Amniotic epithelial cell (primary cell): ENCODE data around the gene GDPD5.

Experiments
- DNase-seq: peaks from one replicate; pipeline ENCODE4 v3.0.0-alpha.2; 2010; ENCODE audit warnings: low read depth

GDPD5 gene

GRCh38 chr11:75394085-75394840 lies 131.5 kb downstream of the GDPD5 start:
- no peak for DNase-seq

DNA sequence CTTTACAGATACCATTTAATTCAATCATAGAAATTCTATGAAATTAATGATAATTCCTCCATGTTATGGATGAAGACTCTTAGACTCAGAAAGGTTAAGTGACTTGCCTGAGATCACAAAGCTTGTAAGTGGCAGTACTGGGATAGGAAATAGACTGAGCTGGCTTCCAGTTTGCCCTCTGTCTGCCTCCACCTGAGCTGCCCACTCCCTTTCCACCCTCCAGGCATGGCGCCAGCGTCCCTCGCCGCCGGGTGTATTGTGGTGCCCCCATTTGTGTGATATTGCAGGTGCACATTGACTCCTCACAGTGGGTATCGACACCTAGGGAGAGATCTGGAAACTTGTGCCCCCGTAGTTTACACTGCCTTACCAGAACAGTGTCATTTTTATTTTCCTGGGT lies 135.8 kb downstream of the GDPD5 start:
- no peak for DNase-seq

GRCh38 chr11:75389276-75389605 lies 136.5 kb downstream of the GDPD5 start:
- peak; percentile 83 for DNase-seq

- peak; percentile 67 for DNase-seq
These were observed 137.1 kb downstream of the GDPD5 start for GRCh38 chr11:75388386-75389275.

- no peak for DNase-seq
These were observed 137.9 kb downstream of the GDPD5 start for GRCh38 chr11:75387736-75388294.

DNA sequence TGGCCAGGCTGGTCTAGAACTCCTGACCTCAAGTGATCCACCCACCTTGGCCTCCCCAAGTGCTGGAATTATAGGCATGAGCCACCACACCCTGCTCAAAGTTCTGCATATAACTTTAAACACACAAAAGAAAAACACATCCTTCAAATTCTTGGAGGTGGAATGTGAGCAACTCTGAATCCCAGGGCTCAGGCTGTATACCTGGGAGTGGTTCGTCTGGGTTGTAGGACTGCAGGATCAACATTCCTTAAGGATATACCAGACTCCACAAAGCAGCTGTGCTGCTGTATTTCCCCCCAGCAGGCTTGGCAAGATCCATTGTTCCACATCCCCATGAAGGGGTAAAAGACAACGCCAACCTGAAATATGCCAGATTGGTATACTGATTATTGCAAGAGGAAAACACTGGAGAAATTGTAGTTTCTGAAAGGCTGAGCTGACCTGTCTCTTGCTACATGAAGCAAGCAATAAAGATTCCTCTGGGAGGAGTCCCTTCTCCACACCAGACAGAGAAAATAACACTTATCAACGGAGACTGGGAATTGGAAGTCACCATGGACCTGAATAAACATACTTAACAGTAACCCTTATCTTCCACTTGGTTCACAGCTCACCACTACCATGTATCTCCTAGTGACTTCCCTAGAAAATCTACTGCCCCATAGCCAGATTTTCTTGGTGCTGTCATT lies 138.7 kb downstream of the GDPD5 start:
- DNase-seq, result no peak
